ENCODE results near the gene C19orf47.

DNA sequence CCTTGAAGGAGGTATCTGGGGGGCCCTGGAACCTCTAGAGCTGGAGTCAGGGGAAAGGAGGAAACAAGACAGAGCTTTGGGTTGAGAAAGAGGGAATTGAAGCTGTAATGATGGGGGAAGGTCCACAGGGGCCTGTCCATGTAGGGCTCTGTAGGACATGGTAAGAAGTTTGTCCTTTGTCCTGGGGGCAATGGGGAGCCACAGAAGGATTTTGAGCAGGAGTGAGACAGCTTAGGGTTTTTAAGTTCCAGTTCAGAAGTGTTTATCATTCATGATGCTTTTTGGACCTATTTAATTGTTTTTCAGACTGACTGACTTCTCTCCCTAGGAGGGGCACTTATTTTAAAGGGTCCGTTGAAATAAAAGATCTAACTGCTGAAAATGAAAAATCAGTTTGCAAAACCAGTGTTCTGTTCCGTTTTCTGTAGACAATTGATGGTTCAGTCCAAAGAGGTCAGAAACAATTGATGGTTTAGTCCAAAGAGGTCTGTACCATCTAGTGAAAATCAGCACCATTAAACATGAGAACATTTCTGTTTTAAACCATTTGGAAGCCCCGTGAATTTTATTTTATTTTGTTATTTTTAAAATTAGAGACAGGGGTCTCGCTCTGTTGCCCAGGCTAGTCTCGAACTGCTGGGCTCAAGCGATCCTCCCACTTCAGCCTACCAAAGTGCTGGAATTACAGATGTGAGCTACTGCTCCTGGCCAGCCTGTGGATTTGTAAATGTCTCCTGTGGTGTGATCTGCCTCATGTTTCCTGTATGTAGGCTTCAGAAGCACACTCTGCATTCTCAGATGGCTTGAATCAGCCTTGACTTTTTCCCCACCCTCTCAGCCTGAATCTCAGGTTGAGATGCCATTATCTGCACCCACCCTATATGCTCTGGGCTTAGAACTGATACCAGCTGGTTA, 8.7 kb upstream of the C19orf47 start:
- TF ChIP-seq, protein P1, sequence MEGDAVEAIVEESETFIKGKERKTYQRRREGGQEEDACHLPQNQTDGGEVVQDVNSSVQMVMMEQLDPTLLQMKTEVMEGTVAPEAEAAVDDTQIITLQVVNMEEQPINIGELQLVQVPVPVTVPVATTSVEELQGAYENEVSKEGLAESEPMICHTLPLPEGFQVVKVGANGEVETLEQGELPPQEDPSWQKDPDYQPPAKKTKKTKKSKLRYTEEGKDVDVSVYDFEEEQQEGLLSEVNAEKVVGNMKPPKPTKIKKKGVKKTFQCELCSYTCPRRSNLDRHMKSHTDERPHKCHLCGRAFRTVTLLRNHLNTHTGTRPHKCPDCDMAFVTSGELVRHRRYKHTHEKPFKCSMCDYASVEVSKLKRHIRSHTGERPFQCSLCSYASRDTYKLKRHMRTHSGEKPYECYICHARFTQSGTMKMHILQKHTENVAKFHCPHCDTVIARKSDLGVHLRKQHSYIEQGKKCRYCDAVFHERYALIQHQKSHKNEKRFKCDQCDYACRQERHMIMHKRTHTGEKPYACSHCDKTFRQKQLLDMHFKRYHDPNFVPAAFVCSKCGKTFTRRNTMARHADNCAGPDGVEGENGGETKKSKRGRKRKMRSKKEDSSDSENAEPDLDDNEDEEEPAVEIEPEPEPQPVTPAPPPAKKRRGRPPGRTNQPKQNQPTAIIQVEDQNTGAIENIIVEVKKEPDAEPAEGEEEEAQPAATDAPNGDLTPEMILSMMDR (conservative IDR thresholded peaks at IDR 0.05; ENCODE audit: low read length): no peak
- TF ChIP-seq EZH2phosphoT487 (IDR thresholded peaks at IDR 0.05; ENCODE audit: borderline replicate concordance): no peak

Data from Loucy (cell line).